Sigmoid colon (tissue), 7 donors: ENCODE measurements around the gene LARGE1. TPM values are rescaled to one million over a fixed set of nuclear protein-coding genes. Genes with fewer than 3 reads are reported as not detected.

Experiments
- DNase-seq: peaks from one replicate; pipeline ENCODE4 v3.0.0-alpha.2; 2019
- H3K27ac ChIP-seq, 4 donors: fragments of 200-600 bp; sonication (generic); one replicate each; pipeline ENCODE4 v1.5.1; 2016 to 2019; ENCODE audit warnings: mild to moderate bottlenecking in 1 of 4
- H3K27me3 ChIP-seq, 3 donors: fragments of 200-600 bp; sonication (generic); one replicate each; pipeline ENCODE4 v1.5.1; 2019; ENCODE audit warnings: mild to moderate bottlenecking in 1 of 3
- H3K36me3 ChIP-seq, 4 donors: fragments of 200-600 bp; sonication (generic); one replicate each; pipeline ENCODE4 v1.5.1; 2016 to 2019
- H3K4me1 ChIP-seq, 4 donors: fragments of 200-600 bp; sonication (generic); one replicate each; pipeline ENCODE4 v1.5.1; 2017 to 2019
- H3K4me3 ChIP-seq, 4 donors: fragments of 200-600 bp; sonication (generic); one replicate each; pipeline ENCODE4 v1.5.1; 2017 to 2019; ENCODE audit warnings: mild to moderate bottlenecking in 2 of 4, moderate library complexity in 1 of 4
- H3K9me3 ChIP-seq, 4 donors: fragments of 200-600 bp in 3 of 4; sonication (generic) in 3 of 4; one replicate each; pipeline versions ENCODE4 v1.5.1 to v1.6.1; 2013 to 2019
- EP300 ChIP-seq, 4 donors: sonication (generic); formaldehyde crosslinking; IDR thresholded peaks; one replicate each; pipeline ENCODE4 v1.6.1; 2017; ENCODE audit warnings: antibody characterized with exemption in 4 of 4
- POLR2A ChIP-seq, 2 donors: fragments of 450-650 bp; IDR thresholded peaks; one replicate each; pipeline ENCODE4 v1.6.1; 2016; ENCODE audit warnings: antibody characterized with exemption in 2 of 2, mild to moderate bottlenecking in 2 of 2, moderate library complexity in 2 of 2
- POLR2AphosphoS5 ChIP-seq, 4 donors: sonication (generic); formaldehyde crosslinking; IDR thresholded peaks; one replicate each; pipeline ENCODE4 v1.6.1; 2017; ENCODE audit warnings: antibody characterized with exemption in 4 of 4
- WGBS, 2 donors: extraction: QIAGEN DNeasy Blood & Tissue Kit; methylation state at CpG; one replicate each; pipeline ENCODE4 v1.1.7; 2013; 5-methylcytosine and 5-hydroxymethylcytosine counted together
- intact Hi-C: fragments of 100-400 bp; cut with DNase I; formaldehyde crosslinking; loops from one replicate; pipeline ENCODE4 v1.15.1; 2023
- polyA plus RNA-seq, 3 donors: library from polyadenylated mRNA; stranded (reverse); fragments of 200-250 nt; gene quantifications; one replicate each; pipeline ENCODE4 v1.2.3, GENCODE V29; 2013
- total RNA-seq, 4 donors: library from RNA; depleted of rRNA; stranded (reverse); fragments of >200 nt; gene quantifications; one replicate each; pipeline ENCODE4 v1.1.0, GENCODE V29; 2016
- TF ChIP-seq, protein P1 (sequence below), 4 experiments: fragments of 450-650 bp in 3 of 4; fragments of 200-600 bp in 1 of 4; IDR thresholded peaks; one replicate each; pipeline ENCODE4 v1.5.1; 2016 to 2019; ENCODE audit warnings: antibody characterized with exemption in 4 of 4, mild to moderate bottlenecking in 3 of 4, moderate library complexity in 2 of 4
- donor health status: healthy with polysubstance abuse.
- donor health status: Bipolar disorder and iron deficiency.
- donor health status: healthy.

Gene LARGE1
- total and polyA plus RNA-seq, 7 donors: 5.8 to 74.4 (median 38.0) TPM

GRCh38 chr22:33272180-33272579, 648.1 kb downstream of the LARGE1 start:
- TF ChIP-seq EP300 (IDR thresholded peaks at IDR 0.05): no peak
- TF ChIP-seq POLR2AphosphoS5 (IDR thresholded peaks at IDR 0.05): no peak
- H3K4me3 ChIP-seq: no peak overlapping the region
- no peak for DNase-seq
- intact Hi-C loops: no loop called here
- H3K4me1 ChIP-seq: peaks cover 0 to 13% (median 5%) of the 10 kb centered on the region in 4 donors
- peaks cover 0 to 35% (median 13%) of the 10 kb centered on the region in 4 donors for H3K36me3 ChIP-seq
- H3K27ac ChIP-seq: no peak overlapping the region
- WGBS, 2 donors: 16 to 63% methylated on average over 2 of the region's 2 CpGs
- no peaks in the 10 kb centered on the region for H3K27me3 ChIP-seq
- no peaks in the 10 kb centered on the region for H3K9me3 ChIP-seq

DNA sequence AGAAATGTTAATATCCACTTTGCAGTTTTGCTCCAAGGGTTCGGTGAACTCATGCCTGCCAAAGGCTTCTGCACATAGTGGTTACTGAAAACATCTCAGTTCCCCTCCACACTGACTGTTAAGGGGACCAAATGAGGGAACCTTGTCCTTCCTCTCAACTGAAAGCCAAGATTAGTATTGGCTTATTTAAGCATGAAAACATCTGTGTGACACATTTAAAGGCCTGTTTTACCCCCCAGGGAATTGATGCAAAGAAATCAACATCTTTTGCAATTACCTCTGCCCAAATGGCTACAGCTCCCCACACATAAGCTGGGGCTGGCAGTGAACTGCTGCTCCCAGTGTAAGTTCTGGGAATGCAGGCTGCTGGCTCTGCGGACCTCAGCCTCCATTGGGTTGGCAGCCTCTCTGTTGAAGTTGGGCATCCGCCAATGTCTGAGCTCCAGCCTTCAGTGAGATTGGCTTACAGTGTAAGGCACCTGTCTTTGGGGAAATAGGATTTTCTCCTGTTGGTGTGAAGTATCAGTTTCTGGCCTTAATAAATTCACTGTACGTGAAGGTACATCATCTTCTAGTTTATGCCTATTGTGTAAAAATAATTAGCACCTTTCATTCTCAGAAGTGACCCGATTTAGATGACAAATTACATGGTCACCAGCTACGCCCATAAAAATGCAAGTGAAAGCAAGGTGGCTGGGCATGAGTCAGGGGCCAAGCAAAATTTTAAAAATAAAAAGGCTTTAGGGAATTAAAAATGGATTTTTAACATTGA, 648.7 kb downstream of the LARGE1 start:
- Histone ChIP-seq H3K4me1 (peaks cover 0 to 13% (median 5%) of the 10 kb centered on the region in 4 donors), H3K27me3 (no peaks in the 10 kb centered on the region), H3K36me3 (peaks cover 0 to 29% (median 7%) of the 10 kb centered on the region in 4 donors), H3K4me3 (no peak overlapping the region), H3K27ac (no peak overlapping the region), H3K9me3 (no peaks in the 10 kb centered on the region)
- TF ChIP-seq, protein P1, sequence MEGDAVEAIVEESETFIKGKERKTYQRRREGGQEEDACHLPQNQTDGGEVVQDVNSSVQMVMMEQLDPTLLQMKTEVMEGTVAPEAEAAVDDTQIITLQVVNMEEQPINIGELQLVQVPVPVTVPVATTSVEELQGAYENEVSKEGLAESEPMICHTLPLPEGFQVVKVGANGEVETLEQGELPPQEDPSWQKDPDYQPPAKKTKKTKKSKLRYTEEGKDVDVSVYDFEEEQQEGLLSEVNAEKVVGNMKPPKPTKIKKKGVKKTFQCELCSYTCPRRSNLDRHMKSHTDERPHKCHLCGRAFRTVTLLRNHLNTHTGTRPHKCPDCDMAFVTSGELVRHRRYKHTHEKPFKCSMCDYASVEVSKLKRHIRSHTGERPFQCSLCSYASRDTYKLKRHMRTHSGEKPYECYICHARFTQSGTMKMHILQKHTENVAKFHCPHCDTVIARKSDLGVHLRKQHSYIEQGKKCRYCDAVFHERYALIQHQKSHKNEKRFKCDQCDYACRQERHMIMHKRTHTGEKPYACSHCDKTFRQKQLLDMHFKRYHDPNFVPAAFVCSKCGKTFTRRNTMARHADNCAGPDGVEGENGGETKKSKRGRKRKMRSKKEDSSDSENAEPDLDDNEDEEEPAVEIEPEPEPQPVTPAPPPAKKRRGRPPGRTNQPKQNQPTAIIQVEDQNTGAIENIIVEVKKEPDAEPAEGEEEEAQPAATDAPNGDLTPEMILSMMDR (IDR thresholded peaks at IDR 0.05): no peak
- TF ChIP-seq EP300 (IDR thresholded peaks at IDR 0.05) (no peak), POLR2AphosphoS5 (IDR thresholded peaks at IDR 0.05) (no peak), POLR2A (IDR thresholded peaks at IDR 0.05) (no peak)
- DNase-seq: no peak
- intact Hi-C loops: no loop called here
- 31 to 60% methylated on average over 6 of the region's 6 CpGs for WGBS, 2 donors

DNA sequence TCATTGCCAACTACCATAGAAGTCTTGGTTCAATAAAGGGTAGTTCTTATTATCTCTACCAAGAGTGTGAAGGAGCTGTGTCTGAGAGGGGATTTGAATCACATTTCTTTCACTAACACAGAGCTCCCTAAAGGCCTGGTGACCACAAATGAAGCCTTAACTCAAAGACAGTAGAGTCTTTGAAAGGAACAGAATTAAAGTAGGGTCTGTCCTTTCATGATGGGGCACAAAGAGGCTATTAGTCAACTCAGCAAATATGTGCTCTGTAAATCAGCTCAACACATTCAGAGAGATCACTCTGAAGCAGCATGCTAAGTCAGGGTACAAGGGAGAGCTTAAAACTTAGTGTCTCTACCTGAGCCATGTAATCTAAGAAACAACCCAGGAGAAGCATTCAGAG, 649.7 kb downstream of the LARGE1 start:
- TF ChIP-seq, protein P1 (IDR thresholded peaks at IDR 0.05): no peak
- TF ChIP-seq EP300 (IDR thresholded peaks at IDR 0.05) (no peak), POLR2AphosphoS5 (IDR thresholded peaks at IDR 0.05) (no peak), POLR2A (IDR thresholded peaks at IDR 0.05) (no peak)
- Histone ChIP-seq H3K36me3 (peaks cover 0 to 24% (median 6%) of the 10 kb centered on the region in 4 donors), H3K27me3 (no peaks in the 10 kb centered on the region), H3K27ac (no peak overlapping the region), H3K9me3 (no peaks in the 10 kb centered on the region), H3K4me3 (no peak overlapping the region), H3K4me1 (peaks cover 0 to 13% (median 5%) of the 10 kb centered on the region in 4 donors)
- DNase-seq: no peak
- intact Hi-C loops: no loop called here

- H3K27me3 ChIP-seq: peaks cover 0 to 5% (median 0%) of the 10 kb centered on the region in 3 donors
- no peaks in the 10 kb centered on the region for H3K9me3 ChIP-seq
- no peak for TF ChIP-seq POLR2A (IDR thresholded peaks at IDR 0.05)
- intact Hi-C loops: no loop called here
- DNase-seq: no peak
- H3K36me3 ChIP-seq: no peaks in the 10 kb centered on the region
- H3K27ac ChIP-seq: no peak overlapping the region
- peaks cover 0 to 8% (median 0%) of the 10 kb centered on the region in 4 donors for H3K4me1 ChIP-seq
- no peak overlapping the region for H3K4me3 ChIP-seq
- 21 to 56% methylated on average over 4 of the region's 4 CpGs for WGBS, 2 donors
These were observed 658.6 kb downstream of the LARGE1 start for GRCh38 chr22:33261699-33262098.

GRCh38 chr22:33260498-33260897, 659.8 kb downstream of the LARGE1 start:
- TF ChIP-seq EP300 (IDR thresholded peaks at IDR 0.05) (no peak), POLR2A (IDR thresholded peaks at IDR 0.05) (no peak), POLR2AphosphoS5 (IDR thresholded peaks at IDR 0.05) (no peak)
- TF ChIP-seq, protein P1 (IDR thresholded peaks at IDR 0.05): no peak
- DNase-seq: no peak
- intact Hi-C loops: no loop called here
- Histone ChIP-seq H3K36me3 (no peaks in the 10 kb centered on the region), H3K27me3 (peaks cover 0 to 5% (median 0%) of the 10 kb centered on the region in 3 donors), H3K9me3 (no peaks in the 10 kb centered on the region), H3K4me3 (no peak overlapping the region), H3K27ac (no peak overlapping the region), H3K4me1 (peaks cover 0 to 8% (median 0%) of the 10 kb centered on the region in 4 donors)
- WGBS, 2 donors: 55 to 66% methylated on average over 9 of the region's 9 CpGs
